Neuronal stem cell (in vitro differentiated cells): Measurements from ENCODE around the gene MACROD1.

Source experiments
- DNase-seq: peaks from one replicate; pipeline ENCODE4 v3.0.0-alpha.2; 2013; ENCODE audit warnings: low spot score
- H2AFZ ChIP-seq: one replicate; pipeline ENCODE4 v1.6.1; 2013; ENCODE audit warnings: mild to moderate bottlenecking, low read length, inconsistent platforms
- H2AK5ac ChIP-seq: 2 replicates; pipeline ENCODE4 v1.6.1; 2013; ENCODE audit warnings: low read depth, mild to moderate bottlenecking, inconsistent platforms, low read length, moderate library complexity, mixed read lengths
- H2BK120ac ChIP-seq: 2 replicates; pipeline ENCODE4 v1.6.1; 2013; ENCODE audit warnings: low read depth, mild to moderate bottlenecking, inconsistent platforms, low read length, moderate library complexity, mixed read lengths
- H2BK12ac ChIP-seq: one replicate; pipeline ENCODE4 v1.6.1; 2013; ENCODE audit warnings: low read length, inconsistent platforms
- H2BK15ac ChIP-seq: 2 replicates; pipeline ENCODE4 v1.6.1; 2013; ENCODE audit warnings: mild to moderate bottlenecking, low read length, inconsistent platforms, mixed read lengths
- H2BK5ac ChIP-seq: one replicate; pipeline ENCODE4 v1.6.1; 2013; ENCODE audit warnings: inconsistent platforms, mild to moderate bottlenecking, low read length, moderate library complexity
- H3K14ac ChIP-seq: one replicate; pipeline ENCODE4 v1.6.1; 2013; ENCODE audit warnings: low read length, inconsistent platforms
- H3K18ac ChIP-seq: 2 replicates; pipeline ENCODE4 v1.6.1; 2013; ENCODE audit warnings: low read length, inconsistent platforms
- H3K23ac ChIP-seq: 2 replicates; pipeline ENCODE4 v1.6.1; 2013; ENCODE audit warnings: low read depth, mild to moderate bottlenecking, mixed read lengths, low read length, inconsistent platforms; ENCODE audit not compliant: poor library complexity
- H3K27ac ChIP-seq: replicated peaks from 3 replicates; pipeline ENCODE4 v1.5.1; 2013; ENCODE audit warnings: low read length, inconsistent platforms
- H3K27me3 ChIP-seq, 3 experiments: 2 replicates each; pipeline ENCODE4 v1.6.1; 2013; ENCODE audit warnings: low read length in 3 of 3, mild to moderate bottlenecking in 2 of 3, inconsistent platforms in 1 of 3, low read depth in 1 of 3, mixed read lengths in 1 of 3, moderate library complexity in 1 of 3; ENCODE audit not compliant: control insufficient read depth in 3 of 3, insufficient read depth in 3 of 3
- H3K36me3 ChIP-seq, 2 donors: replicated peaks in 1 of 2; 2 replicates each; pipeline ENCODE4 v1.6.1; 2013; ENCODE audit warnings: low read length in 2 of 2; ENCODE audit not compliant: control insufficient read depth in 2 of 2, insufficient read depth in 2 of 2
- H3K4ac ChIP-seq: 2 replicates; pipeline ENCODE4 v1.6.1; 2013; ENCODE audit warnings: inconsistent platforms, mild to moderate bottlenecking, low read length, moderate library complexity
- H3K4me1 ChIP-seq, 2 donors: 1 replicate in 1 of 2; 2 replicates in 1 of 2; pipeline ENCODE4 v1.6.1; 2013; ENCODE audit warnings: low read length in 2 of 2, low read depth in 1 of 2; ENCODE audit not compliant: control insufficient read depth in 2 of 2, insufficient read depth in 1 of 2
- H3K4me2 ChIP-seq: one replicate; pipeline ENCODE4 v1.6.1; 2013; ENCODE audit warnings: mild to moderate bottlenecking, low read length, inconsistent platforms; ENCODE audit not compliant: insufficient read depth, poor library complexity, severe bottlenecking
- H3K4me3 ChIP-seq, 2 donors: 2 replicates each; pipeline ENCODE4 v1.5.1; 2013; ENCODE audit warnings: low read length in 2 of 2, mild to moderate bottlenecking in 2 of 2, inconsistent platforms in 1 of 2, moderate library complexity in 1 of 2
- H3K79me1 ChIP-seq: one replicate; pipeline ENCODE4 v1.6.1; 2013; ENCODE audit warnings: low read depth, mild to moderate bottlenecking, inconsistent platforms, low read length, moderate library complexity
- H3K9ac ChIP-seq: one replicate; pipeline ENCODE4 v1.6.1; 2013; ENCODE audit warnings: mild to moderate bottlenecking, low read depth, low read length, inconsistent platforms; ENCODE audit not compliant: poor library complexity
- H3K9me3 ChIP-seq, 2 donors: replicated peaks in 1 of 2; 2 replicates each; pipeline versions ENCODE3 to v1.6.1; 2013; ENCODE audit warnings: low read length in 2 of 2, mild to moderate bottlenecking in 2 of 2, inconsistent platforms in 1 of 2, low read depth in 1 of 2, mixed read lengths in 1 of 2, moderate library complexity in 1 of 2; ENCODE audit not compliant: control insufficient read depth in 2 of 2, insufficient read depth in 1 of 2
- H4K8ac ChIP-seq: one replicate; pipeline ENCODE4 v1.6.1; 2013; ENCODE audit warnings: low read depth, mild to moderate bottlenecking, inconsistent platforms, low read length, moderate library complexity
- H4K91ac ChIP-seq: one replicate; pipeline ENCODE4 v1.6.1; 2013; ENCODE audit warnings: low read length, low read depth, mild to moderate bottlenecking, inconsistent platforms; ENCODE audit not compliant: poor library complexity
- WGBS, 2 donors: extraction: QIAGEN DNeasy Blood & Tissue Kit; methylation state at CpG; one replicate each; pipeline ENCODE4 v1.1.7; 2013; ENCODE audit warnings: missing lambda C conversion rate in 2 of 2, mixed read lengths in 1 of 2; ENCODE audit not compliant: insufficient read length in 2 of 2, insufficient replicate concordance in 1 of 2; ENCODE audit errors: extremely low coverage in 2 of 2; 5-methylcytosine and 5-hydroxymethylcytosine counted together

The MACROD1 gene

DNA sequence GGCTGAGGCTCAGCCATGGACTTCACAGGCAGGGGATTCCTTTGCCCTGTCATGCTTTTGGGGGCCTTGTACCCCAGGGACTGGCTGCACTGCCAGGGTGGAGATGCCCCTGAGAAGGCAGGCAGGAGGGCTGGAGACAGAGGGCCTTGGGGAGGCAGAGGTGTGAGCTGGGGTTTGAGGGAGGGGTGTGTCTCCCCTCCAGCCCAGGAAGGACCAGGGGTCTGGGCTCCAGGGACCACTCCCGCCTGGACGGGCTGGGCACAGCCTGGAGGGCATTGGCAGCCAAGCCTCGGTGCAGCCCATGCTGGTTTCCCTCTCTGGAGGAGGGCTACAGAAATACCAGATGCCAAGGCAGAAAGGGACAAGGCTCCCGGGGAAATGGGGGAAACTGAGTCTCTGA, 160.2 kb downstream of the MACROD1 start:
- H3K18ac ChIP-seq, result peak overlapping the region; percentile 42
- no peak overlapping the region for H2BK120ac ChIP-seq
- peaks cover 0 to 11% of the 10 kb centered on the region in 2 donors for H3K36me3 ChIP-seq
- H4K8ac ChIP-seq, result no peak overlapping the region
- no peak overlapping the region for H2BK5ac ChIP-seq
- no CpG with 5 or more reads among the region's 4 CpGs for WGBS, 2 donors
- DNase-seq, result no peak
- peaks cover 12 to 13% of the 10 kb centered on the region in 2 donors for H3K4me1 ChIP-seq
- H3K9ac ChIP-seq, result no peak overlapping the region
- peaks cover 0 to 61% (median 0%) of the 10 kb centered on the region in 3 experiments for H3K27me3 ChIP-seq
- peaks cover 3% of the 10 kb centered on the region for H3K79me1 ChIP-seq
- peak overlapping the region; percentile 46 for H2BK12ac ChIP-seq
- no peak overlapping the region for H4K91ac ChIP-seq
- peak overlapping the region in 1 of 2 donors; percentile 8 for H3K4me3 ChIP-seq
- peak overlapping the region; percentile 56 for H2BK15ac ChIP-seq
- peaks cover 0 to 3% of the 10 kb centered on the region in 2 donors for H3K9me3 ChIP-seq
- H3K14ac ChIP-seq, result no peak overlapping the region
- peak overlapping the region; percentile 46 for H3K23ac ChIP-seq
- no peak overlapping the region for H3K4ac ChIP-seq
- H2AK5ac ChIP-seq, result peak overlapping the region; percentile 93
- no peak overlapping the region for H3K4me2 ChIP-seq
- H2AFZ ChIP-seq, result no peak overlapping the region
- no peak overlapping the region for H3K27ac ChIP-seq

DNA sequence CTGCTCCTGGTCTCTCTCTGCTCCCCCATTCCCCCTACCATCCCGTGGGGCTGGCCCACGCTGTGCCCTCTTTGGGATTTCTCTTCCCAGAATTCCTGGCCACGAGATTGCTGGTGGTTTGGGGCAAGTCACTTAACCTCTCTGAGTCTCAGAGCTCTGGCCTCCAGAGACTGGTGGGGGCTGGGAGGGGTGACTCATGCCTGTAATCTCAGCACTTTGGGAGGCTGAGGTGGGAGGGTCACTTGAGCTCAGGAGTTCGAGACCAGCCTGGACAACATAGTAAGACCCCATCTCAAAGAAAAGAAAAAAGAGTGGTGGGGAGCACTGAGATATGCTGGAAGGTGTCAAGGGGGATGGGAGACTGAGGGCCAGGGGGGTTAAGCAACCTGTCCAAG, 161.3 kb downstream of the MACROD1 start:
- Histone ChIP-seq H3K18ac (no peak overlapping the region), H4K8ac (no peak overlapping the region), H3K27ac (no peak overlapping the region), H3K4ac (no peak overlapping the region), H3K4me2 (no peak overlapping the region), H2BK12ac (no peak overlapping the region), H2BK15ac (no peak overlapping the region), H3K9ac (no peak overlapping the region), H3K23ac (no peak overlapping the region), H2BK5ac (no peak overlapping the region), H3K9me3 (no peaks in the 10 kb centered on the region), H4K91ac (no peak overlapping the region), H3K14ac (no peak overlapping the region), H3K4me3 (no peak overlapping the region), H3K4me1 (peaks cover 12 to 17% of the 10 kb centered on the region in 2 donors), H2BK120ac (no peak overlapping the region), H2AFZ (no peak overlapping the region), H3K36me3 (peaks cover 0 to 11% of the 10 kb centered on the region in 2 donors), H3K79me1 (peaks cover 6% of the 10 kb centered on the region), H2AK5ac (no peak overlapping the region), H3K27me3 (peaks cover 0 to 66% (median 0%) of the 10 kb centered on the region in 3 experiments)
- WGBS, 2 donors, result no CpG with 5 or more reads among the region's 4 CpGs
- DNase-seq, result no peak

DNA sequence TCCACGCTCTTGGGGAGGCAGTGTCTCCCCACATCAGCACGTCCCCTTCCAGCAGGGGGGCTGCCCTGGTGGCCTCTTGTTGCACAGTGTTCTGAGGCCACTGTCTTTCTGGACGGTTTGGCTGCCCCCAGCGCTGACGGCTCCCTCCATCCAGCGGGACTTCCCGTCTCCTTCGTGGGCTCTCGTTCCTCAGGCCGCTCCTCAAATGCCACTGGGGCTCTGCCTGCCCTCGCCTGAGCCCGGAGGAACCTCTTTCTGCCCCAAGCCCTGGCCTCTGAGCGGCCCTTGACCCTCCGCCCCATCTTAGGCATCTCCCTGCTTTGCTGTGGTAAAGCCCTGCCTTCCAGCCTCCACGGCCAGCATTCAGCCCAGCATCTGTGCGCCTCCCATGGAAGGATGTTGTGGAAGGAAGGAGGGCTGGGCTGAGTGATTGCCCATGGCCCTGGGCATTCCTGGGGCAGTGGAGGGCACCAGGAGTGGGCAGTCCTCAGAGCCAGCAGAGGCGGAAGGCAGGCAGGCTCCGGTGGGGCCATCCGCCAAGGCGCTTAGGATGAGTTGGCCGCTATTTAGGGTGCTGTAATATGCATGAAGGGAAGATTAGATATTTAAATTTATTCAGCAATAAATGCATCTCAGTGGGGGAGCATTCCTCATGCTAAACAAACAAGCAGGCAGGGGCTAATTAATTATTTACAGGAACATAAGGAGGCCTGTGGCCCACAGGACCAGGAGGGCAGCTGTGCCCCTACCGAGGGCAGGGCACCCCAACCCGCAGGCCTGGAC, 161.9 kb downstream of the MACROD1 start:
- no peak overlapping the region for H4K91ac ChIP-seq
- H3K9me3 ChIP-seq, result no peaks in the 10 kb centered on the region
- H3K4me2 ChIP-seq, result no peak overlapping the region
- no peak for DNase-seq
- peak overlapping the region; percentile 74 for H3K18ac ChIP-seq
- H3K27ac ChIP-seq, result no peak overlapping the region
- H3K4me1 ChIP-seq, result peaks cover 12 to 20% of the 10 kb centered on the region in 2 donors
- H3K14ac ChIP-seq, result peak overlapping the region; percentile 94
- peak overlapping the region; percentile 50 for H3K9ac ChIP-seq
- H3K4ac ChIP-seq, result no peak overlapping the region
- H3K4me3 ChIP-seq, result no peak overlapping the region
- peak overlapping the region; percentile 32 for H2AK5ac ChIP-seq
- H2AFZ ChIP-seq, result no peak overlapping the region
- H4K8ac ChIP-seq, result no peak overlapping the region
- no CpG with 5 or more reads among the region's 23 CpGs for WGBS, 2 donors
- peak overlapping the region; percentile 68 for H3K23ac ChIP-seq
- peak overlapping the region; percentile 75 for H2BK12ac ChIP-seq
- H2BK5ac ChIP-seq, result no peak overlapping the region
- peaks cover 0 to 11% of the 10 kb centered on the region in 2 donors for H3K36me3 ChIP-seq
- peaks cover 0 to 66% (median 0%) of the 10 kb centered on the region in 3 experiments for H3K27me3 ChIP-seq
- H3K79me1 ChIP-seq, result peaks cover 7% of the 10 kb centered on the region
- H2BK120ac ChIP-seq, result no peak overlapping the region
- no peak overlapping the region for H2BK15ac ChIP-seq
